PC-9 (cell line): ENCODE measurements around the gene TTC31. TPM values are rescaled to one million over a fixed set of nuclear protein-coding genes. Genes with fewer than 3 reads are reported as not detected.

Experiments
- BruUV-seq: library from RNA; stranded (reverse); fragments of 400-500 nt; replicated peaks from 2 replicates; lab custom pipeline; 2021; lab: Mats Ljungman, UMichigan
- CTCF ChIA-PET: fragments of 300-600 bp; sonication (Branson Sonifier 250); formaldehyde crosslinking; loops from one replicate; lab custom pipeline; 2022; ENCODE audit warnings: antibody characterized with exemption; lab: Charles Lee
- POLR2A ChIA-PET: fragments of 300-600 bp; sonication (Branson Sonifier 250); formaldehyde crosslinking; loops from one replicate; lab custom pipeline; 2022; ENCODE audit warnings: antibody characterized with exemption; ENCODE audit not compliant: unreplicated experiment; lab: Charles Lee
- DNase-seq, 2 experiments: peaks; one replicate each; pipeline versions ENCODE4 v3.0.0 to v3.0.0-alpha.2; 2015 to 2022; ENCODE audit warnings: mixed read lengths in 1 of 2
- H2AFZ ChIP-seq: fragments of 200-600 bp; sonication (generic); 2 replicates; pipeline ENCODE4 v1.8.1; 2017; ENCODE audit warnings: antibody characterized with exemption
- H3F3A ChIP-seq: fragments of 200-600 bp; sonication (generic); 2 replicates; pipeline ENCODE4 v1.8.1; 2017; ENCODE audit warnings: antibody characterized with exemption, mild to moderate bottlenecking, low read depth; ENCODE audit not compliant: insufficient read depth
- H3K27ac ChIP-seq: fragments of 200-600 bp; sonication (generic); 2 replicates; pipeline ENCODE4 v1.6.1; 2016; ENCODE audit warnings: mixed run types
- H3K27me3 ChIP-seq: fragments of 200-600 bp; sonication (generic); 2 replicates; pipeline ENCODE4 v1.6.1; 2016; ENCODE audit warnings: low read depth, mixed run types; ENCODE audit not compliant: insufficient read depth
- H3K36me3 ChIP-seq: fragments of 200-600 bp; sonication (generic); 2 replicates; pipeline ENCODE4 v1.6.1; 2016; ENCODE audit warnings: low read depth, mixed run types
- H3K4me1 ChIP-seq: fragments of 200-600 bp; sonication (generic); replicated peaks from 2 replicates; pipeline ENCODE4 v1.6.1; 2016; ENCODE audit warnings: mixed run types; ENCODE audit not compliant: insufficient read depth
- H3K4me2 ChIP-seq: fragments of 200-600 bp; sonication (generic); 2 replicates; pipeline ENCODE4 v1.6.1; 2017; ENCODE audit warnings: mixed run types
- H3K4me3 ChIP-seq: fragments of 200-600 bp; sonication (generic); 2 replicates; pipeline ENCODE4 v1.6.1; 2016; ENCODE audit warnings: mixed run types
- H3K79me2 ChIP-seq: fragments of 200-600 bp; sonication (generic); 2 replicates; pipeline ENCODE4 v1.6.1; 2017; ENCODE audit warnings: low read depth, mixed run types
- H3K9me2 ChIP-seq: fragments of 200-600 bp; sonication (generic); 2 replicates; pipeline ENCODE4 v1.8.1; 2017; ENCODE audit warnings: mild to moderate bottlenecking; ENCODE audit not compliant: insufficient read depth
- H3K9me3 ChIP-seq: fragments of 200-600 bp; sonication (generic); 2 replicates; pipeline ENCODE4 v1.8.1; 2016; ENCODE audit warnings: low read depth; ENCODE audit not compliant: insufficient read depth
- H4K20me1 ChIP-seq: fragments of 200-600 bp; sonication (generic); 2 replicates; pipeline ENCODE4 v1.8.1; 2017; ENCODE audit not compliant: insufficient read depth
- EZH2 ChIP-seq: fragments of 200-600 bp; sonication (generic); IDR thresholded peaks from 2 replicates; pipeline ENCODE4 v1.8.0; 2017; ENCODE audit warnings: antibody characterized with exemption, low read depth
- intact Hi-C: fragments of 100-400 bp; cut with micrococcal nuclease; formaldehyde crosslinking; loops from one replicate; pipeline ENCODE4 v1.10.0; 2022; ENCODE audit not compliant: unreplicated experiment
- total RNA-seq: library from RNA; stranded (reverse); gene quantifications from 2 replicates; pipeline ENCODE4 v1.2.3, GENCODE V29; 2021
- TF ChIP-seq, protein P1 (sequence below): fragments of 200-600 bp; sonication (generic); conservative IDR thresholded peaks from 2 replicates; pipeline ENCODE4 v1.6.1; 2017; ENCODE audit warnings: mixed run types, antibody characterized with exemption, mild to moderate bottlenecking, moderate library complexity

TTC31 gene
- total RNA-seq, 1 experiment from 2014 or later = 20.1 TPM

DNA sequence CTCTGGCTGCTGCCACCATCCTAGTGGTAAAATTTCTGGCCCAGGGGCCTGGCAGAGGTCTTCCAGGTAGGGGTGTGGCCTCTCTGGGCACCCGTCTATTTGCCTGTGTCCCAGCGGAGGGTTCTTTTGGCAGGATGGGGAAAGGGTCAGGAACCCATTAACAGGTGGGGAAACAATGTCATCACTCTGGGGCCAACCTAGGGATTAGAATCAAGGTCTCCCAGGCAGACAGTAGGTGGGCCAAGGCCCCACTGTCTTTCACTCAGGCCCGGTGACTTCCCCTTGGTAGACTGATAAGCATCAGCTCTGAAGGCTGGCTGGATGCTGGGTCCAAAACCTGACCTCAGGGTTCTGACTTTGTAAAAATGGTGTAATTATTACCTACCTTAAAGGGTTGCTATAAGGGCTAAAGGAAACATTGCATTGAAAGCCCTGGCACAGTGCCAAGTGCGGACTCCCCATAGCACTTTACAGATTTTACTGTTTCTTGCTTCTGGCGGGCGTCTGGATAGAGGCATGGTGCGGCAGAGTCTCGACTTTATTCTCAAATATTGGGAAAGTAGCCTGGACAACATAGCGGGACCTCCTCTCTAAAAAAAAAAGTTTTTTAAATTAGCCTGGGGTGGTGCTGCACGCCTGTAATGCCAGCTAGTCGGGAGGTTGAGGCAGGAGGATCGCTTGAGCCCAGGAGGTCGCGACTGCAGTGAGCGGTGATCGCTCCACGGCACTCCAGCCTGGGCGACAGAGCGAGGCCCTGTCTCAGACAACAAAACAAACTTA is 14.3 kb downstream of the TTC31 start:
- Histone ChIP-seq H3K4me1 (peaks cover 16% of the 10 kb centered on the region), H3K9me3 (no peaks in the 10 kb centered on the region), H3K4me3 (peak overlapping the region; percentile 62), H3K9me2 (no peaks in the 10 kb centered on the region), H3K79me2 (peaks cover 10% of the 10 kb centered on the region; the same call in 1 of the 2 replicates), H3K36me3 (no peaks in the 10 kb centered on the region), H3K27me3 (no peaks in the 10 kb centered on the region), H3F3A (peaks cover 16% of the 10 kb centered on the region; the same call in 1 of the 2 replicates), H3K4me2 (peak overlapping the region; percentile 88), H3K27ac (peak overlapping the region; percentile 27; the same call in 1 of the 2 replicates), H4K20me1 (no peaks in the 10 kb centered on the region), H2AFZ (peak overlapping the region; percentile 88)
- intact Hi-C loops = no loop called here
- CTCF ChIA-PET = interaction anchor here (0.6 kb wide), 1 partner anchor 13 kb away, joined by 4 read pairs; no protein-coding TSS in a partner anchor
- TF ChIP-seq EZH2 = no peak
- TF ChIP-seq, protein P1, sequence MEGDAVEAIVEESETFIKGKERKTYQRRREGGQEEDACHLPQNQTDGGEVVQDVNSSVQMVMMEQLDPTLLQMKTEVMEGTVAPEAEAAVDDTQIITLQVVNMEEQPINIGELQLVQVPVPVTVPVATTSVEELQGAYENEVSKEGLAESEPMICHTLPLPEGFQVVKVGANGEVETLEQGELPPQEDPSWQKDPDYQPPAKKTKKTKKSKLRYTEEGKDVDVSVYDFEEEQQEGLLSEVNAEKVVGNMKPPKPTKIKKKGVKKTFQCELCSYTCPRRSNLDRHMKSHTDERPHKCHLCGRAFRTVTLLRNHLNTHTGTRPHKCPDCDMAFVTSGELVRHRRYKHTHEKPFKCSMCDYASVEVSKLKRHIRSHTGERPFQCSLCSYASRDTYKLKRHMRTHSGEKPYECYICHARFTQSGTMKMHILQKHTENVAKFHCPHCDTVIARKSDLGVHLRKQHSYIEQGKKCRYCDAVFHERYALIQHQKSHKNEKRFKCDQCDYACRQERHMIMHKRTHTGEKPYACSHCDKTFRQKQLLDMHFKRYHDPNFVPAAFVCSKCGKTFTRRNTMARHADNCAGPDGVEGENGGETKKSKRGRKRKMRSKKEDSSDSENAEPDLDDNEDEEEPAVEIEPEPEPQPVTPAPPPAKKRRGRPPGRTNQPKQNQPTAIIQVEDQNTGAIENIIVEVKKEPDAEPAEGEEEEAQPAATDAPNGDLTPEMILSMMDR = no peak
- POLR2A ChIA-PET = no interaction called here
- no peak for DNase-seq
- no TSS peak for BruUV-seq

DNA sequence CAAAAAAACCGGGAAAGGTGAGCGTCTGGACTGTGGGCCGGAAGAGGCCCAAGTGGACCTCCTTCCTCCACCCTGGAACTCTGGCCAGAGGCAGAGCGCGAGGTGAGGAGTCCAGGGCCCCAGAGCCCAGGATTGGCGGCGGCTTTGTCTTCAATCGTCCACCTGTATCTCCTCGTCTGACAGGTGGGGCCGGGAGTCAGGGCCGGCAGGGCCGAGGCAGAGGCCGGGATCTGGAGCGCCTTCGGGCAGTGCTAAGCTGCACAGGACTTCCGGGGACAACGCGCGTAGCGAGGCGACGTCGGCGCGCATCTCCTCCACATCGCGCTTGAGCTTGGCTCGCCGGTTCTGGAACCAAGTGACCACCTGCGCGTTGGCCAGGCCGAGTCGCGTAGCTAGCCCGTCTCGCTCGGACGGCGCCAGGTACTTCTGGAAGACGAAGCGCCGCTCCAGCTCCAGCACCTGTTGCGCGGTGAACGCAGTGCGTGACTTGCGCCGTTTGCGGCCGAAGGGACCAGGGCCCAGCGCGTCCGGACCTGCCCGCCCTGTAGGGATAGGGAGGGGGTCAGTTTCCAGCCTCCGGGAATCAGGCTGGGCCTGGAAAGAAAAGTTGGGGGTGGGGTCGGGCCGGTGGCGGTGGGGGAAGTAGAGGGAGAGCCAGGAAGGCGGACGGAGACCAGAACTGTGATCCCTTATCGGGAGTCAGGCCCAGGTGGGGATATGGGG is 15.1 kb downstream of the TTC31 start:
- Histone ChIP-seq H3F3A (peaks cover 16% of the 10 kb centered on the region; the same call in 1 of the 2 replicates), H3K4me2 (peak overlapping the region; percentile 88), H2AFZ (peak overlapping the region; percentile 88), H3K4me1 (peaks cover 16% of the 10 kb centered on the region), H3K9me2 (no peaks in the 10 kb centered on the region), H4K20me1 (no peaks in the 10 kb centered on the region), H3K36me3 (no peaks in the 10 kb centered on the region), H3K27ac (peak overlapping the region; percentile 27; the same call in 1 of the 2 replicates), H3K27me3 (no peaks in the 10 kb centered on the region), H3K79me2 (peaks cover 10% of the 10 kb centered on the region; the same call in 1 of the 2 replicates), H3K4me3 (peak overlapping the region; percentile 62), H3K9me3 (no peaks in the 10 kb centered on the region)
- DNase-seq = peak; percentile 68 to 69
- intact Hi-C loops = no loop called here
- no peak for TF ChIP-seq EZH2
- TF ChIP-seq, protein P1 = no peak
- BruUV-seq = TSS peak; percentile 44
- POLR2A ChIA-PET = interaction anchor here (0.6 kb wide), 1 partner anchor 39 kb away, joined by 4 read pairs; the partner anchor contains the start of gene WBP1
- CTCF ChIA-PET = interaction anchor here (0.6 to 0.7 kb wide), 2 partner anchors 14 to 91 kb away, joined by 4 read pairs; no protein-coding TSS in a partner anchor
